Measurements from ENCODE around the gene SEC16A.

SEC16A gene

GRCh38 chr9:136399176-136400037, 83.4 kb downstream of the SEC16A start:
- DNase-seq (ENCODE audit: low read depth), result no peak

- no peak for DNase-seq (ENCODE audit: low read depth)
Measured at GRCh38 chr9:136398286-136398685, 84.6 kb downstream of the SEC16A start.

- no peak for DNase-seq (ENCODE audit: low read depth)
Measured at GRCh38 chr9:136397643-136398042, 85.2 kb downstream of the SEC16A start.

- DNase-seq (ENCODE audit: low read depth), result no peak
Measured at GRCh38 chr9:136396219-136396515, 86.7 kb downstream of the SEC16A start.

GRCh38 chr9:136395345-136396218, 87.3 kb downstream of the SEC16A start:
- DNase-seq (ENCODE audit: low read depth), result no peak

- no peak for DNase-seq (ENCODE audit: low read depth)
Measured at GRCh38 chr9:136395020-136395340, 87.9 kb downstream of the SEC16A start.

GRCh38 chr9:136394312-136395019, 88.4 kb downstream of the SEC16A start:
- DNase-seq (ENCODE audit: low read depth), result no peak

GRCh38 chr9:136393531-136393930, 89.3 kb downstream of the SEC16A start:
- DNase-seq (ENCODE audit: low read depth), result no peak

- no peak for DNase-seq (ENCODE audit: low read depth)
Measured at GRCh38 chr9:136392538-136393449, 90.0 kb downstream of the SEC16A start.

GRCh38 chr9:136391737-136392537, 90.9 kb downstream of the SEC16A start:
- no peak for DNase-seq (ENCODE audit: low read depth)

Data from stimulated activated CD8-positive, alpha-beta memory T cell treated with anti-CD3 and anti-CD28 coated beads, Interleukin-15, amount 100 ng/mL, for 24 hours (primary cell).